SHP77 (cell line): Measurements from ENCODE around the gene IRF2.
"Not testable (repeated sequence)": the region's sequence is repeated elsewhere in the genome, so short reads cannot be mapped to it uniquely, and the experiment has no call there.

Experiments used
- DNase-seq, 2 experiments: peaks; one replicate each; lab custom pipeline; 2025; lab: John Stamatoyannopoulos, UW

The IRF2 gene

GRCh38 chr4:184389978-184390900 lies 84.1 kb downstream of the IRF2 start:
- DNase-seq = no peak

- DNase-seq = no peak
These were observed 86.2 kb downstream of the IRF2 start for GRCh38 chr4:184388106-184388505.

- no peak for DNase-seq
These were observed 87.0 kb downstream of the IRF2 start for GRCh38 chr4:184387351-184387750.

- DNase-seq = no peak
These were observed 88.0 kb downstream of the IRF2 start for GRCh38 chr4:184386271-184386781.

GRCh38 chr4:184385705-184386141 lies 88.6 kb downstream of the IRF2 start:
- DNase-seq = no peak

GRCh38 chr4:184384810-184385557 lies 89.4 kb downstream of the IRF2 start:
- no peak for DNase-seq

- no peak for DNase-seq
These were observed 90.1 kb downstream of the IRF2 start for GRCh38 chr4:184384056-184384809.

GRCh38 chr4:184383497-184384055 lies 90.8 kb downstream of the IRF2 start:
- DNase-seq = no peak

GRCh38 chr4:184382189-184382846 lies 92.0 kb downstream of the IRF2 start:
- peak in 1 of 2 experiments; percentile 21 for DNase-seq

- no peak for DNase-seq
These were observed 93.6 kb downstream of the IRF2 start for GRCh38 chr4:184380707-184381106.

GRCh38 chr4:184380214-184380613 lies 94.1 kb downstream of the IRF2 start:
- not testable (repeated sequence) for DNase-seq

GRCh38 chr4:184376923-184377322 lies 97.4 kb downstream of the IRF2 start:
- DNase-seq = no peak

GRCh38 chr4:184376126-184376838 lies 98.1 kb downstream of the IRF2 start:
- no peak for DNase-seq

GRCh38 chr4:184375623-184376022 lies 98.7 kb downstream of the IRF2 start:
- not testable (repeated sequence) for DNase-seq

GRCh38 chr4:184375027-184375426 lies 99.3 kb downstream of the IRF2 start:
- DNase-seq = no peak

GRCh38 chr4:184373886-184374405 lies 100.4 kb downstream of the IRF2 start:
- no peak for DNase-seq

- no peak for DNase-seq
These were observed 103.0 kb downstream of the IRF2 start for GRCh38 chr4:184371390-184371787.

GRCh38 chr4:184370711-184371389 lies 103.5 kb downstream of the IRF2 start:
- no peak for DNase-seq

GRCh38 chr4:184369871-184370270 lies 104.5 kb downstream of the IRF2 start:
- no peak for DNase-seq

GRCh38 chr4:184368731-184369130 lies 105.6 kb downstream of the IRF2 start:
- no peak for DNase-seq
